Nephron (organoid): ENCODE data around the gene NDST3.
A peak's percentile ranks its signal among the peaks of the same experiment; 100 is the strongest.

ENCODE experiments used
- H3K27ac Mint-ChIP-seq, 3 experiments: 2 replicates each; pipeline ENCODE4 v1.8.0; 2020; ENCODE audit warnings: mixed read lengths in 3 of 3, mild to moderate bottlenecking in 2 of 3, moderate library complexity in 1 of 3
- H3K27me3 Mint-ChIP-seq: 2 replicates; pipeline ENCODE4 v1.8.0; 2021; ENCODE audit warnings: low read depth, mild to moderate bottlenecking, moderate library complexity, mixed read lengths
- H3K36me3 Mint-ChIP-seq: 2 replicates; pipeline ENCODE4 v1.8.0; 2020; ENCODE audit warnings: low read depth, mixed read lengths
- H3K4me1 Mint-ChIP-seq: 2 replicates; pipeline ENCODE4 v1.8.0; 2020; ENCODE audit warnings: mixed read lengths
- H3K4me3 Mint-ChIP-seq, 3 experiments: 2 replicates each; pipeline ENCODE4 v1.8.0; 2020; ENCODE audit warnings: mild to moderate bottlenecking in 3 of 3, mixed read lengths in 3 of 3, moderate library complexity in 2 of 3
- H3K9me3 Mint-ChIP-seq: 2 replicates; pipeline ENCODE4 v1.8.0; 2020; ENCODE audit warnings: mixed read lengths
- CTCF ChIP-seq, 3 experiments: fragments of 200-600 bp; sonication (generic); IDR thresholded peaks; one replicate each; pipeline ENCODE4 v1.5.0; 2021; ENCODE audit warnings: antibody characterized with exemption in 3 of 3; ENCODE audit not compliant: unreplicated experiment in 3 of 3

The NDST3 gene

GRCh38 chr4:118190903-118191302, 156.6 kb downstream of the NDST3 start:
- Mint-ChIP-seq H3K4me3 (no peak overlapping the region), H3K4me1 (no peaks in the 10 kb centered on the region), H3K36me3 (no peaks in the 10 kb centered on the region), H3K27me3 (no peaks in the 10 kb centered on the region), H3K27ac (no peak overlapping the region), H3K9me3 (peaks cover 17% of the 10 kb centered on the region)
- no peak for TF ChIP-seq CTCF (IDR thresholded peaks at IDR 0.05; ENCODE audit: unreplicated experiment in 3 of 3)

DNA sequence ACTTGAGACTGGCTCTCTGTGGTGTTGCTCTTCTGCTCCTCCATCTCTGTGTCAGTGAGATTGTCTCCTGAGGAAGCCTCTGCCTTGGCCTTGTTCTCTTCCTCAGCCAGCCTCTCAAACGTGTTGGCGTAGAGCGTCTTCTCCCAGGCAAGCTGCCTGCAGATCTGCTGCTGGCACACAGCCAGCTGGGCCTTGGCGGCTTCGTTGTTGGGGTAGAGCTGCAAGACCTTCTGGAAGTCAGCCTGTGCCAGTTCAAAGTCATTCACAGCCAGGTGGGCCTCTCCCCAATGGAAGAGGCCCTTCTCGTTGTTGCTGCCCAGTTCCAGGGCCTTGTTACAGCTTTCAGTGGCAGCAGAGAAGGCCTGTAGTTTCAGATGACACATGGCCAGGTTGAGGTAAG, 159.1 kb downstream of the NDST3 start:
- no peak for TF ChIP-seq CTCF (IDR thresholded peaks at IDR 0.05; ENCODE audit: unreplicated experiment in 3 of 3)
- H3K27ac Mint-ChIP-seq = no peak overlapping the region
- no peaks in the 10 kb centered on the region for H3K4me1 Mint-ChIP-seq
- no peaks in the 10 kb centered on the region for H3K27me3 Mint-ChIP-seq
- H3K4me3 Mint-ChIP-seq = no peak overlapping the region
- H3K9me3 Mint-ChIP-seq = peaks cover 32% of the 10 kb centered on the region
- H3K36me3 Mint-ChIP-seq = no peaks in the 10 kb centered on the region

DNA sequence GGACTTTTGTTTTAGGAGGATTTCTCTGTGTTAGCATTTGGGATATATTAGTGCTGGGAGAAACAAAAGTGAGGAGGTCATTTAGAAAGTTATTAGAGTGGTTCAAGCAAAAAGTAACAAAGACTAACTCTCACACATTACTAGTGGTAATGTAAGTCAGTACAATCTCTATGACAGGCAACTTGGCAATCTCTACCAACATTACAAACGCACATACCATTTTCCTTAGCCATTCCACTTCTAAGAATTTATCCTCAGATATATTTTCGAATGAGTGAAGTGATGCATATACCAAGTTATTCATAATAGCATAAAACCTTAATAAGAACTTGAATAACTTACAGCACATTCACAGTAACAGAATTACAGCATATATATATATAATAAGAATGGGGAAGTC, 172.3 kb downstream of the NDST3 start:
- Mint-ChIP-seq H3K4me1 (peaks cover 15% of the 10 kb centered on the region), H3K27me3 (no peaks in the 10 kb centered on the region), H3K27ac (no peak overlapping the region), H3K36me3 (peaks cover 8% of the 10 kb centered on the region), H3K4me3 (no peak overlapping the region), H3K9me3 (peaks cover 29% of the 10 kb centered on the region)
- TF ChIP-seq CTCF (IDR thresholded peaks at IDR 0.05; ENCODE audit: unreplicated experiment in 3 of 3) = no peak

DNA sequence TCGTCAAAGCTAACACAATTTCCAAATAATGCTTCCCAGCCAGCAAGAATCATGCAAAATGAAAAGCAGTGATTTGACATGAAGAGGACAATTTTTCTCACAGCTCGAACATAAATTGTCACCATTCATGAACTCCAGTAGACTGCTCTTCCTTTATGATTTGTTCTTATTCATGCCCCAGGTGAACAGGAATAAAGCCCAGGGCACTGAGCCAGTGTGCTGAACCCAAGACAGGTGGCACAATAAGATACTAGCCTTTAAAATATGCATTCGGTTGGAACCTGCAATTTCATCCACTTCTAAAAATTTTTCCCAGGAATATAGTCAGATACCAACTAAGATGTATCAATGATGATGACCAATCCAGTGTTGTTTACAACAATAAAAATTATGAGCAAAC, 178.8 kb downstream of the NDST3 start:
- no peak overlapping the region for H3K27ac Mint-ChIP-seq

DNA sequence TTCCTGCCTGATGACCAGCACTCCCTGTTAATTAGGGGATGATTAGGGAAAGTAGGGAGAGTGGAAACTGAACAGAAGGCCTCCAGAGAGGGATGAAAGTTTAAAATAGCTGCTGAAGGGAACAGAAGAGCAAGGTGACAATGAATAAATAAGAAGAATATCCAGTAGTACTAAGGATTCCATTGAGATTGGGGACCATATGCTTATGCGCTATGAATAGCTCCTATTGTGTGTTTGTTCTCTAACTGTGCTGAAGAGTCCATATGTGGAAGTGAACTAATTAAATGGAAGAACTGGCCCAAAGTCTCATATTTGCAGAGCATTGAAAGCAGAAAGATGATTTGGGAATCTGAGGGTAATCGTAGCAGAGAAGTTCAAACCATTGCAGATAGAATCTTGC, 181.5 kb downstream of the NDST3 start:
- Mint-ChIP-seq H3K9me3 (no peaks in the 10 kb centered on the region), H3K27me3 (no peaks in the 10 kb centered on the region), H3K36me3 (no peaks in the 10 kb centered on the region), H3K4me3 (no peak overlapping the region), H3K27ac (no peak overlapping the region), H3K4me1 (no peaks in the 10 kb centered on the region)
- TF ChIP-seq CTCF (IDR thresholded peaks at IDR 0.05; ENCODE audit: unreplicated experiment in 3 of 3) = no peak

More for the DNA sequence above, 178.8 kb downstream of the NDST3 start:
- H3K4me1 Mint-ChIP-seq = peaks cover 15% of the 10 kb centered on the region
- no peaks in the 10 kb centered on the region for H3K27me3 Mint-ChIP-seq
- H3K9me3 Mint-ChIP-seq = no peaks in the 10 kb centered on the region
- no peaks in the 10 kb centered on the region for H3K36me3 Mint-ChIP-seq
- TF ChIP-seq CTCF (IDR thresholded peaks at IDR 0.05; ENCODE audit: unreplicated experiment in 3 of 3) = no peak
- no peak overlapping the region for H3K4me3 Mint-ChIP-seq

- no peaks in the 10 kb centered on the region for H3K27me3 Mint-ChIP-seq
- no peak for TF ChIP-seq CTCF (IDR thresholded peaks at IDR 0.05; ENCODE audit: unreplicated experiment in 3 of 3)
- H3K27ac Mint-ChIP-seq = peak overlapping the region in 2 of 3 experiments; percentile 66 to 72
- H3K9me3 Mint-ChIP-seq = no peaks in the 10 kb centered on the region
- H3K36me3 Mint-ChIP-seq = no peaks in the 10 kb centered on the region
- H3K4me1 Mint-ChIP-seq = peaks cover 15% of the 10 kb centered on the region
- H3K4me3 Mint-ChIP-seq = no peak overlapping the region
These were observed 187.0 kb downstream of the NDST3 start for GRCh38 chr4:118221227-118221800.
